GM12872 (cell line): ENCODE data around the gene UCK2.

Experiments
- TF ChIP-seq, protein P1 (sequence below): IDR thresholded peaks from 3 replicates; pipeline ENCODE4 v1.5.1; 2011; ENCODE audit warnings: low read depth, mild to moderate bottlenecking, low read length, moderate library complexity; ENCODE audit not compliant: insufficient read depth

The UCK2 gene

DNA sequence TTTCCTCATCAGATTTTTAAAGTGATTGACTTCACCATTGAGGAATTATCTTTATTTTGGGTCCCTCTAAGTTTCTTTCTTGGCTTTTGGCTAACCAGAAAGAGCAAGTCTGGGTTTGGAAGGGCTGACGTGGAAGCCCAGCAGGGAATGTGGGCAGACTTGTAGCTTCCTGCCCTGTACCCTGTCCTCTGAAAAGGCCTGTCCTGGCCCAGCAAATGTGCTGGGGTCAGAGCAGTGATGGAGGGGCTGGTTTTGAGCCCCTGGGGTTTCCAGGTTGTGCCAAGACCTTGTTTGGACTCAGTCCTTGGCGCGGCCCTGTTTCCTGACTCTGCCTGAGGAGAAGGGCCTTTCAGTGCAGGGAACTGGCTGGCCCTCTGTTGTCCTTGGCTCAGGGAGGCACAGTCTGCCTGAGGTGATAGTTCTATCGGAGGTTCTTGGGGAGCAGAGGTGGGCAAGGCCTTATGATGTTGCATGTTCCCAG lies 72.1 kb downstream of the UCK2 start:
- TF ChIP-seq, protein P1, sequence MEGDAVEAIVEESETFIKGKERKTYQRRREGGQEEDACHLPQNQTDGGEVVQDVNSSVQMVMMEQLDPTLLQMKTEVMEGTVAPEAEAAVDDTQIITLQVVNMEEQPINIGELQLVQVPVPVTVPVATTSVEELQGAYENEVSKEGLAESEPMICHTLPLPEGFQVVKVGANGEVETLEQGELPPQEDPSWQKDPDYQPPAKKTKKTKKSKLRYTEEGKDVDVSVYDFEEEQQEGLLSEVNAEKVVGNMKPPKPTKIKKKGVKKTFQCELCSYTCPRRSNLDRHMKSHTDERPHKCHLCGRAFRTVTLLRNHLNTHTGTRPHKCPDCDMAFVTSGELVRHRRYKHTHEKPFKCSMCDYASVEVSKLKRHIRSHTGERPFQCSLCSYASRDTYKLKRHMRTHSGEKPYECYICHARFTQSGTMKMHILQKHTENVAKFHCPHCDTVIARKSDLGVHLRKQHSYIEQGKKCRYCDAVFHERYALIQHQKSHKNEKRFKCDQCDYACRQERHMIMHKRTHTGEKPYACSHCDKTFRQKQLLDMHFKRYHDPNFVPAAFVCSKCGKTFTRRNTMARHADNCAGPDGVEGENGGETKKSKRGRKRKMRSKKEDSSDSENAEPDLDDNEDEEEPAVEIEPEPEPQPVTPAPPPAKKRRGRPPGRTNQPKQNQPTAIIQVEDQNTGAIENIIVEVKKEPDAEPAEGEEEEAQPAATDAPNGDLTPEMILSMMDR: no peak

DNA sequence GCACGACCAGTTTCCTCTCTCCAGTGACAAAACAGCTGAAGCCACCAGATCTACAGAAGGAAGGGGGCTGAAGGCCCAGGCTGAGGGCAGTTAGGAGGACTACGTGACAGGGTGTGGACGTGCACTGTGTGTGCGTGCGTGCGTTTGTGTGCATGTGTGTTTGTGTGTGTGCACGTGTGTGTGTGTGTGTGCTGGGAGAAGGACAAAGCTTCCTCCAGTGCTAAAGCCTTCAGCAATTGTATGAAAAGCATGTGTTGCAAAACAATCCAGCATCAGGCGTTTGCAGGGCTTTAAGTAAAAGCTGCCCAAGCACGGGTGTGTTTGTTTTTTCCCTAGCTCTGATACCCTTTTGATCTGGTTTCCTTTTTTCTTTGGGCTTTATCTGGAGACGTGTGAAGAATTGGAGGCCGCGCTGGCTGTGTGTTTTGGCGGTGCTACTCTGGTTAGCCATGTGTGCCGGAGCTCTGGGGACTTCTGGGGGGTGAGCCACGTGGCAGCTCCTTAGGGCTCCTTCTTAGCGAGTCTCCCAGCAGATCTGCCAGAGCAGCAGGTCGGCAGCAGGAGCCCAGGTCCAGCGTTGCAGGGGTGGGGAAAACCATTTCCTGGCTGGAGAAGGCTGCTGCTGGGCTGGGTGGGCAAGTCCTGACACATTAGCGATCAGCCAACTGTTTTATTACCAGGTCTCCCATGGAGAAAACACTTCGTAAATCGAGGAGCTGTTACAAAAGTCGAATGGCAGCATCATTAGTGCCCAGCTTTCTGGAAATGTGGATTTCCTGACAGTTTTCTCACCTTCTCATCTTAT lies 73.4 kb downstream of the UCK2 start:
- TF ChIP-seq, protein P1: no peak

DNA sequence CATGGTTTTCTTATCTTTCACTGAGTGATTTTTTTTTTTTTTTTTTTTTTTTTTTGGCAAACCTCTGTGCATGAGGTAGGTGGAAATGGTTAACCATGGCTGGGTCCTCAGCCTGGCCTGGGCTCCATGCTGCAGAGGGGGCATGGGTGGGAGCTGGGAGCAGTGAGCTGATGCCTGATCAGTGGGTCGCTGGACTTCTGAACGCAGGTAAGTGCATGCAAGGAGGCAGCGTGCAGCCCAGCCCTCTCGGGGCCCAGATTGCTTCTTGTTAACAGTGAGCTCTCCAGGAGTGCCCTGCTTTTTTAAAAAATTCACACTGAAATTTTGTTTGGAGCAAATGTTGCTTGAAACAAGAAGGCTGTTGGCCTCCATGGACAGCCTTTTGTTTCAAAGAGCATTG lies 75.2 kb downstream of the UCK2 start:
- TF ChIP-seq, protein P1: no peak

DNA sequence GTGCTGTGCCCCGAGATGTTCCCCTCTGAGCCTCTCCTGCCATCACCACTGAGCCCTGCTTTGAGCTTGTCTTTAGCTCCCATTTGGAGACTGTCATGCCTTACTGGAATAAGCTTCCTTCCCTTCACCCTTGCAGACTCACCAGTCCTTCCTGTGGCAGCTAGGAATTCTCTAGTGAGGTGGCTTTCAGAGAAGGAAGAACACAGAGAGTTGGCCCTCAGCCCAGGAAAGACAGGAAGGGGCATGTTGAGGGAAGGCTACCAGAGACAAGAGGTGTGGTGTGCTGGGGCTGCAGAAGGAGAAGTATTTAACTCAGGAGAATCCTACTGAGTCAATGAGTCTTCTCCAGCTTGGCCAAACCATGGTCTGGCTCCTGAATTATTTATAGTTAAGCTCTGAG lies 76.3 kb downstream of the UCK2 start:
- TF ChIP-seq, protein P1: no peak

DNA sequence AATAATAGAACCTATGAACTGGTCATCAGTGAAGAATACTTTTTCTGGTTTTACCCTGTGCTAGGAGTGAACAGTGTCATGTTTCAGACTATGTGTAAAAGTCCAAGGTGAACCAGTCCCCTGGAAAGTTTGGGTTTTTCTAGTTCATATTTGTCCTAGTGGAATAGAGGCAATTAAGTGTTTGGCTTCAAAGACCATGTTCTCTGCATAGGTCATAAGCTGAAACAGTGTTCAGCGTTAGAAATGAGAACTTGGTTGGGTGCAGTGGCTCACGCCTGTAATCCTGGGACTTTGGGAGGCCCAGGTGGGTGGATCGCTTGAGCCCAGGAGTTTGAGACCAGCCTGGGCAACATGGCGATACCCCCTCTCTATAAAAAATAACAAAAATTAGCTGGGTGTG lies 77.5 kb downstream of the UCK2 start:
- TF ChIP-seq, protein P1: no peak

DNA sequence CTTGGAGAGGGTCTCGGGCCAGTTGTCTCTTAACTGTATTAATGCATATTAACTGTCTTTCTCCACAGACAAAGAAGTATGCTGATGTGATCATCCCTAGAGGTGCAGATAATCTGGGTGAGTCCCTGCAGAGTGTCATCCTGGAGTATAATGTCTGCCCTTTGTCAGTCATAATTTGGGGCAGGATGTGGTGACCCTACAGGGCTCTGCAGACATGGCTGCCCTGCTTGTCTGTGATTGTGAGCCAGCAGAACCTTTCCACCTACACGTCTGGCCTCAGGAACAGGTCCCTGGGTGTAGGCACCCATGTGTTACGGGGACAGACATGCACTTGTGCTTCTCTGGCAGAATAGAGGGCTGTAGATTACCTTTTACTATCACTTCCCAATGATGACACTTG lies 78.4 kb downstream of the UCK2 start:
- TF ChIP-seq, protein P1: no peak

DNA sequence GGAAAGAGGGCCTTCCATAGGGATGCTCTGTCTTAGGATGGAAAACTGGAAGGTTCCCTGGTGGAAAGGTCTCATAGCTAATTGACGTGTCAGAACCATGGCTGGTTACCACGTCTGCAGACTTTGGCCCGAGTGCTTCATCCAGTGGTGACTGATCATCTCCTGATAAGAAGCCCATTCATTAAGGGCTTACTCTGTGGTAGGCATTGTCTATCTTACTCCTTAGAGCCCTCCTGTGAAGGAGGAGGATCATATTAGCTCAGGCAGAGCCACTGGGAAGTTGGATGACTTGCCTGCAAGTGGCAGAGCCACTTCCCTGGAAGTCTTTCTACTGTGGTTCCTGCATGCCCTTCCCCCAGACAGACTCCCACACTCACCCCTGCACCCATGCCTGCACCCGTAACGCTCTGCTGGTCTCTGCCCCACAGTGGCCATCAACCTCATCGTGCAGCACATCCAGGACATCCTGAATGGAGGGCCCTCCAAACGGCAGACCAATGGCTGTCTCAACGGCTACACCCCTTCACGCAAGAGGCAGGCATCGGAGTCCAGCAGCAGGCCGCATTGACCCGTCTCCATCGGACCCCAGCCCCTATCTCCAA lies 79.9 kb downstream of the UCK2 start:
- TF ChIP-seq, protein P1: no peak
